GM12878 (cell line): ENCODE data around the gene TNRC6C. TPM values are rescaled to one million over a fixed set of nuclear protein-coding genes. Genes with fewer than 3 reads are reported as not detected.

Experiments used
- BRCA1 ChIP-seq: IDR thresholded peaks from 2 replicates; pipeline ENCODE4 v1.6.1; 2011; ENCODE audit warnings: low read depth, low read length, improper control_type of control experiment
- CHD2 ChIP-seq: IDR thresholded peaks from 2 replicates; pipeline ENCODE4 v1.6.1; 2011; ENCODE audit warnings: low read depth, low read length, improper control_type of control experiment, borderline replicate concordance
- CHD4 ChIP-seq: fragments of 200-600 bp; sonication (generic); IDR thresholded peaks from 2 replicates; pipeline ENCODE4 v1.6.1; 2016; ENCODE audit warnings: mild to moderate bottlenecking
- EGR1 ChIP-seq, 2 experiments: IDR thresholded peaks; 1 replicate in 1 of 2; 2 replicates in 1 of 2; pipeline ENCODE4 v1.6.1; 2011 to 2012; ENCODE audit warnings: low read depth in 2 of 2, low read length in 2 of 2, borderline replicate concordance in 1 of 2, mild to moderate bottlenecking in 1 of 2, moderate library complexity in 1 of 2
- MEF2B ChIP-seq: fragments of 450-650 bp; IDR thresholded peaks from 2 replicates; pipeline ENCODE4 v1.6.1; 2018; ENCODE audit warnings: mild to moderate bottlenecking, moderate library complexity; ENCODE audit not compliant: partially characterized antibody, poor library complexity, severe bottlenecking
- NFYA ChIP-seq: IDR thresholded peaks from 2 replicates; pipeline ENCODE4 v1.6.1; 2011; ENCODE audit warnings: low read depth, mild to moderate bottlenecking, low read length, improper control_type of control experiment, borderline replicate concordance
- SIX5 ChIP-seq: IDR thresholded peaks from 2 replicates; pipeline ENCODE4 v1.6.1; 2011; ENCODE audit warnings: mild to moderate bottlenecking, low read depth, low read length, moderate library complexity; ENCODE audit not compliant: severe bottlenecking
- SMARCA5 ChIP-seq: fragments of 450-650 bp; IDR thresholded peaks from 2 replicates; pipeline ENCODE4 v1.6.1; 2017; ENCODE audit warnings: mild to moderate bottlenecking
- TARDBP ChIP-seq: IDR thresholded peaks from 2 replicates; pipeline ENCODE4 v1.6.1; 2016; ENCODE audit warnings: borderline replicate concordance
- polyA plus RNA-seq, 11 experiments: library from polyadenylated mRNA; depleted of rRNA in 4 of 11; unstranded in 6 of 11; stranded (reverse) in 5 of 11; fragments of >200 nt; fragmentation: Nextera tagmentation in 4 of 11; fragmentation: Illumina TruSeq in 1 of 11; extraction: Ambion mirVana in 4 of 11; extraction: Trizol in 1 of 11; gene quantifications; 1 replicate in 1 of 11; 2 replicates in 10 of 11; pipeline versions ENCODE4 v1.2.1 to v1.2.3, GENCODE V29; 2011 to 2016; ENCODE audit warnings: inconsistent platforms in 2 of 11, missing spikeins in 2 of 11, low read depth in 1 of 11
- total RNA-seq, 4 experiments: library from RNA; depleted of rRNA in 3 of 4; stranded (reverse); fragments of >200 nt in 3 of 4; fragmentation: Illumina TruSeq in 1 of 4; extraction: Trizol in 1 of 4; gene quantifications; 2 replicates each; pipeline versions ENCODE4 v1.2.1 to v1.2.3, GENCODE V29; 2013 to 2021
- TF ChIP-seq, protein P1 (sequence below): fragments of 450-650 bp; IDR thresholded peaks from 2 replicates; pipeline ENCODE4 v1.6.1; 2017; ENCODE audit warnings: borderline replicate concordance
- TF ChIP-seq, protein P2 (sequence below): IDR thresholded peaks from 2 replicates; pipeline ENCODE4 v1.6.1; 2012; ENCODE audit warnings: improper control_type of control experiment, low read depth, low read length; ENCODE audit not compliant: insufficient replicate concordance
- TF ChIP-seq, protein P3 (sequence below), 3 experiments: IDR thresholded peaks in 2 of 3; conservative IDR thresholded peaks in 1 of 3; 2 replicates each; pipeline ENCODE4 v1.5.1; 2011; ENCODE audit warnings: low read depth in 3 of 3, low read length in 3 of 3, mild to moderate bottlenecking in 3 of 3, control low read depth in 2 of 3, moderate library complexity in 2 of 3, inconsistent platforms in 1 of 3, mixed read lengths in 1 of 3; ENCODE audit not compliant: control insufficient read depth in 2 of 3, insufficient read depth in 1 of 3; ENCODE audit errors: extremely low read depth in 1 of 3

The TNRC6C gene
- total and polyA plus RNA-seq, 10 of the 15 experiments (the other 5 are each of a cell fraction or from before 2014, with no cell fraction given) = 0.40 to 6.1 (median 0.96) TPM

DNA sequence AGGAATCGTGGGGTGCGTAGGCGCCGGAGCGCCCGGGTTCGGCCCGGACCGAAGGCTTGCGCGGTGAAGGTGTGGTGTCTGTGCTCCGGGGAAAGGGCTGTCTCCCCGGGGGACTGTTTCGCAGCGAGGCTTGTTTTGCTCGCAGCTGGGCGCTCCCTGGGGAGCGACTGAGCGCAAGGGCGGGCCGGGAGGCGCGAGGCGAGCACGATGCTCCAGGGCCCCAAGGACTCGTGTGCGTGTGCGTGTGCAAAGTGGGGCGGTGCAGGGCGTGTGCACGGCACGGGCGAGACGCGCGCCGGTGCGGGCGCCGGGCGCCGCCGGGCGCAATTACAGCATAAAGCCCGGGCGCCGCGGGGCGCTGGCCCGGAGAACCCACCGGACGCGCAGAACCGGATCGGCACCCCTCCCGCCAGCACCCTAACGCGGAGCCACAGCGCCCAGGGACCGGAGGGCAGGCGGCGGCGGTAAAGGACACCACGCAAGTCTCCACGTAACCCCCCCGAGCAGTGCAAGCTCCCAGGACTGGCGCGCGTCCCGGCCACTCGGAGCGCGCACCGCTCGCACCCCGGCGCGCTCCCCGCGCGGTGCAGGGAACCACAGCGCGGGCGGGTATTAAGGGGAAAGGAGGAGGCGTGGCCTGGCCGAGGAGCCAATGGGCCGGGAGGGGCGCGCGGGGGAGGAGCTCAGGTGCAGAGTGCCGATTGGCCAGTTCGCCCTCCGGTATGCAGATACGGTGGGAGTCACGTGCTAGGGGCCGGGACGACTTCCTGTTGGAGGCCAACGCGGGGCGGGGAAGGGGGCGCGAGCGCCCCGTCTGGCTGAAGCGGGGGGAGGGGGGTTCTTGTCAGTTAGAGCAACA is at the start of gene TNRC6C (continued):
- no peak for TF ChIP-seq CHD4
- peak; percentile 81; the same call in 1 of the 2 replicates for TF ChIP-seq SMARCA5
- peak; percentile 13; the same call in 1 of the 2 replicates for TF ChIP-seq BRCA1
- no peak for TF ChIP-seq TARDBP
- TF ChIP-seq EGR1 (IDR thresholded peaks at IDR 0.05; ENCODE audit: borderline replicate concordance in 1 of 2, low read depth in 2 of 2, low read length in 2 of 2) = peak in 1 of 2 experiments; percentile 58; a peak in 1 of 3 replicates
- TF ChIP-seq, protein P1, sequence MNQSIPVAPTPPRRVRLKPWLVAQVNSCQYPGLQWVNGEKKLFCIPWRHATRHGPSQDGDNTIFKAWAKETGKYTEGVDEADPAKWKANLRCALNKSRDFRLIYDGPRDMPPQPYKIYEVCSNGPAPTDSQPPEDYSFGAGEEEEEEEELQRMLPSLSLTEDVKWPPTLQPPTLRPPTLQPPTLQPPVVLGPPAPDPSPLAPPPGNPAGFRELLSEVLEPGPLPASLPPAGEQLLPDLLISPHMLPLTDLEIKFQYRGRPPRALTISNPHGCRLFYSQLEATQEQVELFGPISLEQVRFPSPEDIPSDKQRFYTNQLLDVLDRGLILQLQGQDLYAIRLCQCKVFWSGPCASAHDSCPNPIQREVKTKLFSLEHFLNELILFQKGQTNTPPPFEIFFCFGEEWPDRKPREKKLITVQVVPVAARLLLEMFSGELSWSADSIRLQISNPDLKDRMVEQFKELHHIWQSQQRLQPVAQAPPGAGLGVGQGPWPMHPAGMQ = no peak
- no peak for TF ChIP-seq CHD2
- TF ChIP-seq MEF2B = peak; percentile 98
- TF ChIP-seq, protein P2, sequence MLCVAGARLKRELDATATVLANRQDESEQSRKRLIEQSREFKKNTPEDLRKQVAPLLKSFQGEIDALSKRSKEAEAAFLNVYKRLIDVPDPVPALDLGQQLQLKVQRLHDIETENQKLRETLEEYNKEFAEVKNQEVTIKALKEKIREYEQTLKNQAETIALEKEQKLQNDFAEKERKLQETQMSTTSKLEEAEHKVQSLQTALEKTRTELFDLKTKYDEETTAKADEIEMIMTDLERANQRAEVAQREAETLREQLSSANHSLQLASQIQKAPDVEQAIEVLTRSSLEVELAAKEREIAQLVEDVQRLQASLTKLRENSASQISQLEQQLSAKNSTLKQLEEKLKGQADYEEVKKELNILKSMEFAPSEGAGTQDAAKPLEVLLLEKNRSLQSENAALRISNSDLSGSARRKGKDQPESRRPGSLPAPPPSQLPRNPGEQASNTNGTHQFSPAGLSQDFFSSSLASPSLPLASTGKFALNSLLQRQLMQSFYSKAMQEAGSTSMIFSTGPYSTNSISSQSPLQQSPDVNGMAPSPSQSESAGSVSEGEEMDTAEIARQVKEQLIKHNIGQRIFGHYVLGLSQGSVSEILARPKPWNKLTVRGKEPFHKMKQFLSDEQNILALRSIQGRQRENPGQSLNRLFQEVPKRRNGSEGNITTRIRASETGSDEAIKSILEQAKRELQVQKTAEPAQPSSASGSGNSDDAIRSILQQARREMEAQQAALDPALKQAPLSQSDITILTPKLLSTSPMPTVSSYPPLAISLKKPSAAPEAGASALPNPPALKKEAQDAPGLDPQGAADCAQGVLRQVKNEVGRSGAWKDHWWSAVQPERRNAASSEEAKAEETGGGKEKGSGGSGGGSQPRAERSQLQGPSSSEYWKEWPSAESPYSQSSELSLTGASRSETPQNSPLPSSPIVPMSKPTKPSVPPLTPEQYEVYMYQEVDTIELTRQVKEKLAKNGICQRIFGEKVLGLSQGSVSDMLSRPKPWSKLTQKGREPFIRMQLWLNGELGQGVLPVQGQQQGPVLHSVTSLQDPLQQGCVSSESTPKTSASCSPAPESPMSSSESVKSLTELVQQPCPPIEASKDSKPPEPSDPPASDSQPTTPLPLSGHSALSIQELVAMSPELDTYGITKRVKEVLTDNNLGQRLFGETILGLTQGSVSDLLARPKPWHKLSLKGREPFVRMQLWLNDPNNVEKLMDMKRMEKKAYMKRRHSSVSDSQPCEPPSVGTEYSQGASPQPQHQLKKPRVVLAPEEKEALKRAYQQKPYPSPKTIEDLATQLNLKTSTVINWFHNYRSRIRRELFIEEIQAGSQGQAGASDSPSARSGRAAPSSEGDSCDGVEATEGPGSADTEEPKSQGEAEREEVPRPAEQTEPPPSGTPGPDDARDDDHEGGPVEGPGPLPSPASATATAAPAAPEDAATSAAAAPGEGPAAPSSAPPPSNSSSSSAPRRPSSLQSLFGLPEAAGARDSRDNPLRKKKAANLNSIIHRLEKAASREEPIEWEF = peak; percentile 33
- TF ChIP-seq NFYA = no peak
- no peak for TF ChIP-seq SIX5
- TF ChIP-seq, protein P3, sequence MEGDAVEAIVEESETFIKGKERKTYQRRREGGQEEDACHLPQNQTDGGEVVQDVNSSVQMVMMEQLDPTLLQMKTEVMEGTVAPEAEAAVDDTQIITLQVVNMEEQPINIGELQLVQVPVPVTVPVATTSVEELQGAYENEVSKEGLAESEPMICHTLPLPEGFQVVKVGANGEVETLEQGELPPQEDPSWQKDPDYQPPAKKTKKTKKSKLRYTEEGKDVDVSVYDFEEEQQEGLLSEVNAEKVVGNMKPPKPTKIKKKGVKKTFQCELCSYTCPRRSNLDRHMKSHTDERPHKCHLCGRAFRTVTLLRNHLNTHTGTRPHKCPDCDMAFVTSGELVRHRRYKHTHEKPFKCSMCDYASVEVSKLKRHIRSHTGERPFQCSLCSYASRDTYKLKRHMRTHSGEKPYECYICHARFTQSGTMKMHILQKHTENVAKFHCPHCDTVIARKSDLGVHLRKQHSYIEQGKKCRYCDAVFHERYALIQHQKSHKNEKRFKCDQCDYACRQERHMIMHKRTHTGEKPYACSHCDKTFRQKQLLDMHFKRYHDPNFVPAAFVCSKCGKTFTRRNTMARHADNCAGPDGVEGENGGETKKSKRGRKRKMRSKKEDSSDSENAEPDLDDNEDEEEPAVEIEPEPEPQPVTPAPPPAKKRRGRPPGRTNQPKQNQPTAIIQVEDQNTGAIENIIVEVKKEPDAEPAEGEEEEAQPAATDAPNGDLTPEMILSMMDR (IDR thresholded peaks at IDR 0.05 in 2 of 3, conservative IDR thresholded peaks at IDR 0.05 in 1 of 3; ENCODE audit: control insufficient read depth in 2 of 3, extremely low read depth in 1 of 3, insufficient read depth in 1 of 3, low read depth in 3 of 3, low read length in 3 of 3) = peak in 2 of 3 experiments; percentile 20 to 38; a peak in 3 of 6 replicates
